ENCODE results near the gene RASA3. TPM values are rescaled to one million over a fixed set of nuclear protein-coding genes. Genes with fewer than 3 reads are reported as not detected.

The RASA3 gene
- total RNA-seq, 2 experiments from 2014 or later = 28.9 to 32.3 TPM

GRCh38 chr13:113970810-113971470, 161.5 kb downstream of the RASA3 start:
- no peak for DNase-seq
- Mint-ChIP-seq H3K27me3 (no peaks in the 10 kb centered on the region), H3K36me3 (ENCODE audit: low read depth) (peaks cover 7% of the 10 kb centered on the region), H3K4me3 (no peak overlapping the region), H3K4me1 (ENCODE audit: low read depth) (peaks cover 2% of the 10 kb centered on the region), H3K9me3 (no peaks in the 10 kb centered on the region), H3K27ac (no peak overlapping the region)
- ChIA-PET CTCF (no interaction called here), POLR2A (interaction anchor here (0.5 kb wide), 1 partner anchor 343 kb away, joined by 3 read pairs; no protein-coding TSS in a partner anchor)
- no peak for TF ChIP-seq CTCF (IDR thresholded peaks at IDR 0.05)
- no peak for ATAC-seq
- intact Hi-C loops (cut with micrococcal nuclease) = no loop called here

- no peak overlapping the region for H3K27ac Mint-ChIP-seq
These were observed 162.3 kb downstream of the RASA3 start for GRCh38 chr13:113969973-113970611.

GRCh38 chr13:113969311-113969972, 163.0 kb downstream of the RASA3 start:
- no peaks in the 10 kb centered on the region for H3K27me3 Mint-ChIP-seq
- no peak overlapping the region for H3K4me3 Mint-ChIP-seq
- ChIA-PET POLR2A (interaction anchor here (0.6 kb wide), 1 partner anchor 10 kb away, joined by 3 read pairs; no protein-coding TSS in a partner anchor), CTCF (no interaction called here)
- H3K4me1 Mint-ChIP-seq (ENCODE audit: low read depth) = no peaks in the 10 kb centered on the region
- ATAC-seq = no peak
- H3K36me3 Mint-ChIP-seq (ENCODE audit: low read depth) = peaks cover 4% of the 10 kb centered on the region
- intact Hi-C loops (cut with micrococcal nuclease) = no loop called here
- H3K9me3 Mint-ChIP-seq = no peaks in the 10 kb centered on the region
- no peak for TF ChIP-seq CTCF (IDR thresholded peaks at IDR 0.05)
- H3K27ac Mint-ChIP-seq = no peak overlapping the region
- DNase-seq = no peak

More at GRCh38 chr13:113969973-113970611, 162.3 kb downstream of the RASA3 start:
- H3K4me1 Mint-ChIP-seq (ENCODE audit: low read depth) = no peaks in the 10 kb centered on the region
- H3K9me3 Mint-ChIP-seq = no peaks in the 10 kb centered on the region
- ChIA-PET CTCF (no interaction called here), POLR2A (interaction anchor here (0.5 kb wide), 1 partner anchor 342 kb away, joined by 3 read pairs; no protein-coding TSS in a partner anchor)
- H3K4me3 Mint-ChIP-seq = no peak overlapping the region
- H3K27me3 Mint-ChIP-seq = no peaks in the 10 kb centered on the region
- peaks cover 4% of the 10 kb centered on the region for H3K36me3 Mint-ChIP-seq (ENCODE audit: low read depth)
- ATAC-seq = no peak
- intact Hi-C loops (cut with micrococcal nuclease) = no loop called here
- DNase-seq = no peak
- no peak for TF ChIP-seq CTCF (IDR thresholded peaks at IDR 0.05)

GRCh38 chr13:113968463-113969310, 163.7 kb downstream of the RASA3 start:
- Mint-ChIP-seq H3K27me3 (no peaks in the 10 kb centered on the region), H3K9me3 (no peaks in the 10 kb centered on the region), H3K4me3 (no peak overlapping the region), H3K27ac (no peak overlapping the region), H3K36me3 (ENCODE audit: low read depth) (peaks cover 2% of the 10 kb centered on the region), H3K4me1 (ENCODE audit: low read depth) (no peaks in the 10 kb centered on the region)
- no peak for DNase-seq
- CTCF ChIA-PET = no interaction called here
- TF ChIP-seq CTCF (IDR thresholded peaks at IDR 0.05) = no peak
- POLR2A ChIA-PET = interaction anchor here (0.6 to 0.8 kb wide), 2 partner anchors 9 to 31 kb away, joined by 3 read pairs; no protein-coding TSS in a partner anchor
- intact Hi-C loops (cut with micrococcal nuclease) = no loop called here
- no peak for ATAC-seq

All from activated CD8-positive, alpha-beta T cell treated with anti-CD3 and anti-CD28 coated beads for 36 hours (primary cell).